Measurements from ENCODE around the gene SETBP1. TPM values are rescaled to one million over a fixed set of nuclear protein-coding genes. Genes with fewer than 3 reads are reported as not detected.

Gene SETBP1
- total RNA-seq, 1 experiment from 2014 or later, result 4.0 TPM

DNA sequence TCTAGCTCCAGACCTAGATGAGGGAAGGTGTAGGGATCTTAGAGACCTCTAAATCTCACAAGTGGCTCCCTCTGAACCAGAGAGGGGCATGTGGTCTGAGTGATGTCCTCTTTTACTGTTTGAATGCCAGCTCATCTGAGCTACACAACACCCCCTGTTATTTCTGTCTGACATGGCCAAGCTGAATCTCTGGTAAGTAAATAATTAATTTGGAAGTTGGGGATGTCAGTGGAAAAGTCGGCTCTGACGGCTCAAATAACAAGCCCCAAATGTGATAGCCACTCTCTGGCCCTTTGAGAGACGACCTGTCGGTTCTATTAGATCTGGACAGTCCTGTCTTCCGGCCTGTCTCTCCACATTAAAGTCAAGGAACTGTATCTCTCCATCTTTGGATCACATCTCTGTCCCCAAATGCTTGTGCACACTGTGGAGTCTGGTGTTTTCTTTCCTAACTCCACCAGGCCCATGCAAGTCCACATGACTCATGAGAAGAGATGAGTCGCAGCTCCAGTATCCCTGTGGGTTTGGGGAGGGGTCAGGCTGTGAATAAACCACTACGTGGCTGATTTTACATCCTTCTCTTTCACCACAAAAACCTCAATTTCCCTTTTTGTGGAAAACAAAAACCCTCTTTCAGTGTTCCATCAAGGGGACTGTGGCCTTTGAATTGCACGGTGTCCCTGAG lies 52.5 kb downstream of the SETBP1 start:
- BruUV-seq (replicated peaks), result no TSS peak
- H3K4me3 ChIP-seq (ENCODE audit: low read depth, low read length), result no peak overlapping the region
- peak overlapping the region; percentile 35 for H3K27ac Mint-ChIP-seq (ENCODE audit: unreplicated experiment)
- no peaks in the 10 kb centered on the region for H3K27me3 ChIP-seq (replicated peaks; ENCODE audit: control insufficient read depth, insufficient read depth, low read length)
- H3K27me3 Mint-ChIP-seq (ENCODE audit: insufficient read depth, unreplicated experiment), result no peaks in the 10 kb centered on the region
- ChIA-PET POLR2A (no interaction called here), CTCF (no interaction called here)
- H3K4me3 Mint-ChIP-seq (ENCODE audit: unreplicated experiment), result no peak overlapping the region
- peaks cover 51% of the 10 kb centered on the region for H3K4me1 ChIP-seq
- peaks cover 51% of the 10 kb centered on the region for H3K4me1 Mint-ChIP-seq (ENCODE audit: low read depth, unreplicated experiment)
- intact Hi-C loops (cut with micrococcal nuclease; ENCODE audit: unreplicated experiment), result loop anchor here (5.0 kb wide), 1 partner anchor 39 kb away; no protein-coding TSS in a partner anchor
- TF ChIP-seq, protein P1, sequence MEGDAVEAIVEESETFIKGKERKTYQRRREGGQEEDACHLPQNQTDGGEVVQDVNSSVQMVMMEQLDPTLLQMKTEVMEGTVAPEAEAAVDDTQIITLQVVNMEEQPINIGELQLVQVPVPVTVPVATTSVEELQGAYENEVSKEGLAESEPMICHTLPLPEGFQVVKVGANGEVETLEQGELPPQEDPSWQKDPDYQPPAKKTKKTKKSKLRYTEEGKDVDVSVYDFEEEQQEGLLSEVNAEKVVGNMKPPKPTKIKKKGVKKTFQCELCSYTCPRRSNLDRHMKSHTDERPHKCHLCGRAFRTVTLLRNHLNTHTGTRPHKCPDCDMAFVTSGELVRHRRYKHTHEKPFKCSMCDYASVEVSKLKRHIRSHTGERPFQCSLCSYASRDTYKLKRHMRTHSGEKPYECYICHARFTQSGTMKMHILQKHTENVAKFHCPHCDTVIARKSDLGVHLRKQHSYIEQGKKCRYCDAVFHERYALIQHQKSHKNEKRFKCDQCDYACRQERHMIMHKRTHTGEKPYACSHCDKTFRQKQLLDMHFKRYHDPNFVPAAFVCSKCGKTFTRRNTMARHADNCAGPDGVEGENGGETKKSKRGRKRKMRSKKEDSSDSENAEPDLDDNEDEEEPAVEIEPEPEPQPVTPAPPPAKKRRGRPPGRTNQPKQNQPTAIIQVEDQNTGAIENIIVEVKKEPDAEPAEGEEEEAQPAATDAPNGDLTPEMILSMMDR (IDR thresholded peaks at IDR 0.05; ENCODE audit: insufficient read depth in 1 of 2, low read depth in 1 of 2, low read length in 1 of 2, severe bottlenecking in 1 of 2, unreplicated experiment in 1 of 2), result no peak
- H3K36me3 Mint-ChIP-seq (ENCODE audit: insufficient read depth, unreplicated experiment), result no peaks in the 10 kb centered on the region
- H3K9me3 Mint-ChIP-seq (ENCODE audit: unreplicated experiment), result no peaks in the 10 kb centered on the region
- peak in 1 of 2 experiments; percentile 4 for DNase-seq
- H3K36me3 ChIP-seq (ENCODE audit: control insufficient read depth, insufficient read depth, low read length), result no peaks in the 10 kb centered on the region
- no peaks in the 10 kb centered on the region for H3K9me3 ChIP-seq

DNA sequence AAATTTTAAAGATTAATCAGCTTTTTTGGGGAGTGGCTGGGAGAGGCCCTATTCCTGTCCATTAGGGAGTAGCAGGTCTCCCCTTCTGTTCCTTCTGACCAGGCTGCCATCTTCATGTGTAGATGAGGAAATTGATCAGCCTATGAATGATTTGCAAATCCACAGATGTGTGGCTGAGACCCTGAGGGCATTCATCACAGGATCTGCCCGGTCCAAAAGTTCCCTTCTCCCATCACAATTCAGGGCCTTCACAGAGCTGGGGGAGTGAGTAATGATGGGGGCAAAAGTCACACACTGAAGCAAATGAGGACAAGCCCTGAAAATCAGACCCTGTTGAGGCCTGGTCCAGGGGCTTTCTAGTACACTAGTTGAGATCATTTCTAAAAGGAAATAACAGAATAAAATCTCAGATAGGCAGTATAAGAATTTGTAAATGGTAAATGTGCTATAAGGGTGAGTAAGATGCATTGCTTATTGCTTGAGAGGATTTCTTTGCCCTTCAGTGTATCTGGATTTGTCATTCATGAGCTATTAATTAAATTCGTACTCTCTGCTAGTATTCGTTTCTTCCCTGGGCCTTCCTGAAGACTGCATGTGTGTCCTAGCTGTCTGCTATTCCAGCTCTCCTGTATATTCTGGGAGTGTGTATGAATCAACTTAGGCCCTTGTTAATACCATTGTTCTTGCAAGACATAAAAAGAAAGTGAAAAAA lies 53.2 kb downstream of the SETBP1 start:
- peaks cover 49% of the 10 kb centered on the region for H3K4me1 ChIP-seq
- Mint-ChIP-seq H3K27me3 (ENCODE audit: insufficient read depth, unreplicated experiment) (no peaks in the 10 kb centered on the region), H3K27ac (ENCODE audit: unreplicated experiment) (peak overlapping the region; percentile 35), H3K4me1 (ENCODE audit: low read depth, unreplicated experiment) (peaks cover 46% of the 10 kb centered on the region), H3K36me3 (ENCODE audit: insufficient read depth, unreplicated experiment) (no peaks in the 10 kb centered on the region), H3K4me3 (ENCODE audit: unreplicated experiment) (no peak overlapping the region), H3K9me3 (ENCODE audit: unreplicated experiment) (no peaks in the 10 kb centered on the region)
- CTCF ChIA-PET, result no interaction called here
- no peaks in the 10 kb centered on the region for H3K9me3 ChIP-seq
- no peak for DNase-seq
- intact Hi-C loops (cut with micrococcal nuclease; ENCODE audit: unreplicated experiment), result loop anchor here (5.0 kb wide), 1 partner anchor 38 kb away; no protein-coding TSS in a partner anchor
- TF ChIP-seq, protein P1 (IDR thresholded peaks at IDR 0.05; ENCODE audit: insufficient read depth in 1 of 2, low read depth in 1 of 2, low read length in 1 of 2, severe bottlenecking in 1 of 2, unreplicated experiment in 1 of 2), result no peak
- BruUV-seq (replicated peaks), result no TSS peak
- no peak overlapping the region for H3K4me3 ChIP-seq (ENCODE audit: low read depth, low read length)
- POLR2A ChIA-PET, result no interaction called here
- no peaks in the 10 kb centered on the region for H3K27me3 ChIP-seq (replicated peaks; ENCODE audit: control insufficient read depth, insufficient read depth, low read length)
- H3K36me3 ChIP-seq (ENCODE audit: control insufficient read depth, insufficient read depth, low read length), result no peaks in the 10 kb centered on the region

DNA sequence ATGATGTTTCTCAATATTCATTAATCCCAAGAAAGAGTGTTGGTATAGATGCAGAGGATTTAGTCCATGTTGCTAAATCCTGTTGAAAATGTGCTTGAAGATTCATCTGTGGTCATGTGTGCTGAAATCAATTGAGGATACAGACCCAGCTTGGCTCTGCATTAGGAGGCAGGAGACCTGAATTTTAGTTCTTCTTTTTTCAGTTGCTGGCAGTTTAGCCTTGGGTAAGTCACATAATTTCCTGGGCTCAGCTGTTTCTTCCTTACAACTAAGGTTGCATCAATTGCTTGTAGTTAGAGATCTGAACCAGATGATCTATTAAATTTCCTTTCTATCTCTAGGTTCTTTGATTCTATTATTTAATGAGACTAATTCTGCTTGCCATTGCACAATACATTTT lies 54.4 kb downstream of the SETBP1 start:
- no peaks in the 10 kb centered on the region for H3K9me3 Mint-ChIP-seq (ENCODE audit: unreplicated experiment)
- DNase-seq, result no peak
- H3K4me1 Mint-ChIP-seq (ENCODE audit: low read depth, unreplicated experiment), result peaks cover 34% of the 10 kb centered on the region
- no peaks in the 10 kb centered on the region for H3K9me3 ChIP-seq
- no TSS peak for BruUV-seq (replicated peaks)
- no peaks in the 10 kb centered on the region for H3K36me3 ChIP-seq (ENCODE audit: control insufficient read depth, insufficient read depth, low read length)
- ChIA-PET CTCF (no interaction called here), POLR2A (no interaction called here)
- intact Hi-C loops (cut with micrococcal nuclease; ENCODE audit: unreplicated experiment), result no loop called here
- H3K36me3 Mint-ChIP-seq (ENCODE audit: insufficient read depth, unreplicated experiment), result no peaks in the 10 kb centered on the region
- no peak overlapping the region for H3K27ac Mint-ChIP-seq (ENCODE audit: unreplicated experiment)
- H3K4me3 Mint-ChIP-seq (ENCODE audit: unreplicated experiment), result no peak overlapping the region
- peaks cover 37% of the 10 kb centered on the region for H3K4me1 ChIP-seq
- H3K4me3 ChIP-seq (ENCODE audit: low read depth, low read length), result no peak overlapping the region
- H3K27me3 ChIP-seq (replicated peaks; ENCODE audit: control insufficient read depth, insufficient read depth, low read length), result no peaks in the 10 kb centered on the region
- no peaks in the 10 kb centered on the region for H3K27me3 Mint-ChIP-seq (ENCODE audit: insufficient read depth, unreplicated experiment)
- TF ChIP-seq, protein P1 (IDR thresholded peaks at IDR 0.05; ENCODE audit: insufficient read depth in 1 of 2, low read depth in 1 of 2, low read length in 1 of 2, severe bottlenecking in 1 of 2, unreplicated experiment in 1 of 2), result no peak
